ENCODE measurements around the gene SLC24A3.

The SLC24A3 gene

GRCh38 chr20:19758501-19759331 lies 546.3 kb downstream of the SLC24A3 start:
- peak; percentile 88 for DNase-seq

GRCh38 chr20:19760371-19760721 lies 547.9 kb downstream of the SLC24A3 start:
- no peak for DNase-seq

GRCh38 chr20:19761326-19761725 lies 548.9 kb downstream of the SLC24A3 start:
- no peak for DNase-seq

- no peak for DNase-seq
Measured at GRCh38 chr20:19761841-19762240, 549.4 kb downstream of the SLC24A3 start.

- no peak for DNase-seq
Measured at GRCh38 chr20:19764207-19764606, 551.8 kb downstream of the SLC24A3 start.

- DNase-seq = no peak
Measured at GRCh38 chr20:19765266-19765665, 552.8 kb downstream of the SLC24A3 start.

GRCh38 chr20:19765913-19766312 lies 553.5 kb downstream of the SLC24A3 start:
- DNase-seq = no peak

- DNase-seq = no peak
Measured at GRCh38 chr20:19767070-19767469, 554.6 kb downstream of the SLC24A3 start.

- peak; percentile 50 for DNase-seq
Measured at GRCh38 chr20:19768325-19768842, 555.9 kb downstream of the SLC24A3 start.

GRCh38 chr20:19769507-19769906 lies 557.1 kb downstream of the SLC24A3 start:
- no peak for DNase-seq

DNA sequence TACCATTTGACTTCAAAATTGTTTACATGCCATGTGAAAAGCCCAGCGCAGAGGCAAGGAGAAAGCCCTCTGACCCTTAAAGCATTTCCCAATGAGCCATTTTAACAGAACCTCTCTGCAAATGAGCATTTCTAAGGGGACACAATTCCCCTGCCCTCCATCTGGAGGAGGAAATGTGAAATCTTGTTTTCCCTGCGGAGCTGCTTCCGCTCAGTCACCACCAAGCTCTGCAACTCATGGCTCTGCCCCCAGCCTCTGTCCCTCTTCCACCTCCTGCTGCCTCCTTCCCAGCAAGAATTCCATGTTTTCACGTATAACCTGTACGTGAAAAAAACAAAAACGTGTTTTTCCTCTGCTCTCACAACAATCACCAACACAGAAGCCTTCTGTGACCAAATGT lies 557.9 kb downstream of the SLC24A3 start:
- no peak for DNase-seq

DNA sequence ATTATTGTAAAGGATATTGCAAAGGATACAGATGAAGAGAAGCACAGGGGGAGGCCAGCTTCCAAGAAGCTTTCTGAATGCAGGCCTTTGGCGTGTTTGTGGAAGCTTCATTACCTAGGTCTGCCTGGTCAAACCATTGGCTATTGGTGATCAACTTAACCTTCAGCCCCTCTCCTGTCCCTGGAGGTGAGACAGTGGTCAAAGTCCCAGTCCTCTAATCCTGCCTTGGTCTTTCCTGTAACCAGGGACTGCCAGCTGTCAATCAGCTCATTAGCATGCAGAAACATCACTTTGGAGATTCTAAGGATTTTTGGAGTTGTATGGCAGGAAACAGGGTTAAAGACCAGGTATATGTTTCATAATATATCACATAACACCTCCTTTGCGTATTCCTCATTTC lies 558.6 kb downstream of the SLC24A3 start:
- no peak for DNase-seq

Measured in eye (tissue), 1 donor.